HepG2 (cell line): ENCODE measurements around the gene RTBDN. TPM values are rescaled to one million over a fixed set of nuclear protein-coding genes. Genes with fewer than 3 reads are reported as not detected.

ENCODE experiments used
- BRCA1 ChIP-seq: sonication (generic); formaldehyde crosslinking; IDR thresholded peaks from 2 replicates; pipeline ENCODE4 v1.4.0; 2020; ENCODE audit warnings: missing genetic modification reagents
- ELF4 ChIP-seq: sonication (generic); formaldehyde crosslinking; IDR thresholded peaks from 2 replicates; pipeline ENCODE4 v1.5.0; 2020; ENCODE audit warnings: missing genetic modification reagents, mild to moderate bottlenecking, moderate library complexity, borderline replicate concordance
- FOXJ3 ChIP-seq: sonication (generic); formaldehyde crosslinking; IDR thresholded peaks from 2 replicates; pipeline ENCODE4 v1.4.0; 2020; ENCODE audit warnings: missing genetic modification reagents, mild to moderate bottlenecking, borderline replicate concordance
- HOXD1 ChIP-seq: sonication (generic); formaldehyde crosslinking; IDR thresholded peaks from 2 replicates; pipeline ENCODE4 v1.5.0; 2020; ENCODE audit warnings: missing genetic modification reagents
- KDM2A ChIP-seq: sonication (generic); formaldehyde crosslinking; IDR thresholded peaks from 2 replicates; pipeline ENCODE4 v1.4.0; 2020; ENCODE audit warnings: low read depth, missing genetic modification reagents, borderline replicate concordance
- KLF16 ChIP-seq, 2 experiments: sonication (generic) in 1 of 2; formaldehyde crosslinking in 1 of 2; IDR thresholded peaks; 2 replicates each; pipeline versions ENCODE4 v1.6.1 to v1.8.0; 2016 to 2023; ENCODE audit warnings: missing genetic modification reagents in 2 of 2, missing compliant biosample characterization in 1 of 2
- NFKBIZ ChIP-seq: IDR thresholded peaks from 2 replicates; pipeline ENCODE4 v1.6.1; 2018; ENCODE audit warnings: missing genetic modification reagents, missing compliant biosample characterization
- RNF2 ChIP-seq: fragments of 450-650 bp; conservative IDR thresholded peaks from 2 replicates; pipeline ENCODE4 v1.6.1; 2016; ENCODE audit warnings: low read depth
- TOPORS ChIP-seq: sonication (generic); formaldehyde crosslinking; IDR thresholded peaks from 2 replicates; pipeline ENCODE4 v1.8.0; 2023; ENCODE audit warnings: mild to moderate bottlenecking, missing genetic modification reagents
- ZMAT3 ChIP-seq: sonication (generic); formaldehyde crosslinking; conservative IDR thresholded peaks from 2 replicates; pipeline ENCODE4 v1.7.0; 2021; ENCODE audit warnings: missing genetic modification reagents
- ZNF24 ChIP-seq: fragments of 450-650 bp; IDR thresholded peaks from 2 replicates; pipeline ENCODE4 v1.6.1; 2017; ENCODE audit warnings: antibody characterized with exemption, mild to moderate bottlenecking
- ZNF260 ChIP-seq: sonication (generic); formaldehyde crosslinking; IDR thresholded peaks from 2 replicates; pipeline ENCODE4 v1.4.0; 2020; ENCODE audit warnings: missing genetic modification reagents, low read depth, mild to moderate bottlenecking, borderline replicate concordance
- ZNF501 ChIP-seq: sonication (generic); formaldehyde crosslinking; IDR thresholded peaks from 2 replicates; pipeline ENCODE4 v1.5.1; 2020; ENCODE audit warnings: mild to moderate bottlenecking, moderate library complexity, missing genetic modification reagents
- ZNF605 ChIP-seq: sonication (generic); formaldehyde crosslinking; IDR thresholded peaks from 2 replicates; pipeline ENCODE4 v1.8.0; 2022; ENCODE audit warnings: mild to moderate bottlenecking, missing genetic modification reagents
- ZNF891 ChIP-seq: sonication (generic); formaldehyde crosslinking; IDR thresholded peaks from 2 replicates; pipeline ENCODE4 v1.5.0; 2020; ENCODE audit warnings: mild to moderate bottlenecking, missing genetic modification reagents
- polyA plus RNA-seq, 8 experiments: library from polyadenylated mRNA; depleted of rRNA in 3 of 8; stranded (reverse) in 7 of 8; unstranded in 1 of 8; fragments of >200 nt; fragmentation: Illumina TruSeq in 4 of 8; extraction: Trizol in 4 of 8; gene quantifications; 2 replicates each; pipeline versions ENCODE4 v1.2.1 to v1.2.3, GENCODE V29; 2011 to 2016; ENCODE audit warnings: low read depth in 4 of 8, missing spikeins in 1 of 8, mixed read lengths in 1 of 8; ENCODE audit not compliant: insufficient read depth in 1 of 8
- total RNA-seq, 5 experiments: library from RNA; depleted of rRNA; stranded (reverse); fragments of >200 nt; fragmentation: Illumina TruSeq; extraction: Trizol; gene quantifications; 2 replicates each; pipeline ENCODE4 v1.2.3, GENCODE V29; 2016; ENCODE audit warnings: low read depth in 1 of 5
- TF ChIP-seq, protein P1 (sequence below): sonication (generic); formaldehyde crosslinking; IDR thresholded peaks from 2 replicates; pipeline ENCODE4 v1.4.0; 2020; ENCODE audit warnings: mild to moderate bottlenecking, missing genetic modification reagents
- TF ChIP-seq, protein P2 (sequence below): sonication (generic); formaldehyde crosslinking; IDR thresholded peaks from 2 replicates; pipeline ENCODE4 v1.8.0; 2022; ENCODE audit warnings: missing genetic modification reagents, low read depth, mild to moderate bottlenecking, borderline replicate concordance
- TF ChIP-seq, protein P3 (sequence below): sonication (generic); formaldehyde crosslinking; conservative IDR thresholded peaks from 2 replicates; pipeline ENCODE4 v1.4.0; 2020; ENCODE audit warnings: missing genetic modification reagents
- TF ChIP-seq, protein P4 (sequence below): sonication (generic); formaldehyde crosslinking; IDR thresholded peaks from 2 replicates; pipeline ENCODE4 v1.5.0; 2020; ENCODE audit warnings: mild to moderate bottlenecking, missing genetic modification reagents, borderline replicate concordance
- TF ChIP-seq, protein P5 (sequence below): sonication (generic); formaldehyde crosslinking; IDR thresholded peaks from 2 replicates; pipeline ENCODE4 v1.4.0; 2020; ENCODE audit warnings: mild to moderate bottlenecking, missing genetic modification reagents

The RTBDN gene
- total and polyA plus RNA-seq, 2 of the 13 experiments (the other 11 are each of a cell fraction or from before 2014, with no cell fraction given), result 0.27 to 0.48 TPM

DNA sequence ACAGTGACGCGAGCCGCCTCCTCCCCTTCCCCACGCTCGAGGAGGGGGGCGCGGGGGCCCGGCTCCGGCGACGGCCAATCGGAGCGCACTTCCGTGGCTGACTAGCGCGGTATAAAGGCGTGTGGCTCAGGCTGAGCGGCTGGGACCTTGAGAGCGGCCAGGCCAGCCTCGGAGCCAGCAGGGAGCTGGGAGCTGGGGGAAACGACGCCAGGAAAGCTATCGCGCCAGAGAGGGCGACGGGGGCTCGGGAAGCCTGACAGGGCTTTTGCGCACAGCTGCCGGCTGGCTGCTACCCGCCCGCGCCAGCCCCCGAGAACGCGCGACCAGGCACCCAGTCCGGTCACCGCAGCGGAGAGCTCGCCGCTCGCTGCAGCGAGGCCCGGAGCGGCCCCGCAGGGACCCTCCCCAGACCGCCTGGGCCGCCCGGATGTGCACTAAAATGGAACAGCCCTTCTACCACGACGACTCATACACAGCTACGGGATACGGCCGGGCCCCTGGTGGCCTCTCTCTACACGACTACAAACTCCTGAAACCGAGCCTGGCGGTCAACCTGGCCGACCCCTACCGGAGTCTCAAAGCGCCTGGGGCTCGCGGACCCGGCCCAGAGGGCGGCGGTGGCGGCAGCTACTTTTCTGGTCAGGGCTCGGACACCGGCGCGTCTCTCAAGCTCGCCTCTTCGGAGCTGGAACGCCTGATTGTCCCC, 42.9 kb downstream of the RTBDN start, which contains the start of gene JUNB (continued):
- TF ChIP-seq FOXJ3 (CRISPR knock-in tag) (0 out of 2 replicates have a peak, but pooled peaks have one; percentile 49), KDM2A (peak; percentile 87), ZNF24 (no peak), ZNF891 (peak; percentile 88; the same call in 1 of the 2 replicates), ZNF501 (peak; percentile 87), HOXD1 (CRISPR knock-in tag) (peak; percentile 74; the same call in 1 of the 2 replicates), RNF2 (no peak; the same call in 1 of the 2 replicates), ZMAT3 (CRISPR knock-in tag) (peak; percentile 89), ZNF260 (CRISPR knock-in tag) (no peak), ZNF605 (CRISPR knock-in tag) (peak; percentile 58), NFKBIZ (CRISPR knock-in tag) (0 out of 2 replicates have a peak, but pooled peaks have one; percentile 81), KLF16 (CRISPR knock-in tag; IDR thresholded peaks at IDR 0.05) (peak in 1 of 2 experiments; percentile 97; a peak in 1 of 4 replicates), BRCA1 (CRISPR knock-in tag) (no peak; the same call in 1 of the 2 replicates), TOPORS (0 out of 2 replicates have a peak, but pooled peaks have one; percentile 71), ELF4 (peak; percentile 95)
- TF ChIP-seq, protein P1, sequence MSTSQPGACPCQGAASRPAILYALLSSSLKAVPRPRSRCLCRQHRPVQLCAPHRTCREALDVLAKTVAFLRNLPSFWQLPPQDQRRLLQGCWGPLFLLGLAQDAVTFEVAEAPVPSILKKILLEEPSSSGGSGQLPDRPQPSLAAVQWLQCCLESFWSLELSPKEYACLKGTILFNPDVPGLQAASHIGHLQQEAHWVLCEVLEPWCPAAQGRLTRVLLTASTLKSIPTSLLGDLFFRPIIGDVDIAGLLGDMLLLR, result 0 out of 2 replicates have a peak, but pooled peaks have one; percentile 45
- TF ChIP-seq, protein P2, sequence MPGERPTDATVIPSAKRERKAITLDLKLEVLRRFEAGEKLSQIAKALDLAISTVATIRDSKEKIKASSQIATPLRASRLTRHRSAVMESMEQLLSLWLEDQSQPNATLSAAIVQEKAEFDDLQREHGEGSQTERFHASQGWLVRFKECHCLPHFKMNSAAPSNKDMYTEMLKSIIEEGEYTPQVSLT (CRISPR knock-in tag), result no peak
- TF ChIP-seq, protein P3, sequence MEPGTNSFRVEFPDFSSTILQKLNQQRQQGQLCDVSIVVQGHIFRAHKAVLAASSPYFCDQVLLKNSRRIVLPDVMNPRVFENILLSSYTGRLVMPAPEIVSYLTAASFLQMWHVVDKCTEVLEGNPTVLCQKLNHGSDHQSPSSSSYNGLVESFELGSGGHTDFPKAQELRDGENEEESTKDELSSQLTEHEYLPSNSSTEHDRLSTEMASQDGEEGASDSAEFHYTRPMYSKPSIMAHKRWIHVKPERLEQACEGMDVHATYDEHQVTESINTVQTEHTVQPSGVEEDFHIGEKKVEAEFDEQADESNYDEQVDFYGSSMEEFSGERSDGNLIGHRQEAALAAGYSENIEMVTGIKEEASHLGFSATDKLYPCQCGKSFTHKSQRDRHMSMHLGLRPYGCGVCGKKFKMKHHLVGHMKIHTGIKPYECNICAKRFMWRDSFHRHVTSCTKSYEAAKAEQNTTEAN (CRISPR knock-in tag), result no peak
- TF ChIP-seq, protein P4, sequence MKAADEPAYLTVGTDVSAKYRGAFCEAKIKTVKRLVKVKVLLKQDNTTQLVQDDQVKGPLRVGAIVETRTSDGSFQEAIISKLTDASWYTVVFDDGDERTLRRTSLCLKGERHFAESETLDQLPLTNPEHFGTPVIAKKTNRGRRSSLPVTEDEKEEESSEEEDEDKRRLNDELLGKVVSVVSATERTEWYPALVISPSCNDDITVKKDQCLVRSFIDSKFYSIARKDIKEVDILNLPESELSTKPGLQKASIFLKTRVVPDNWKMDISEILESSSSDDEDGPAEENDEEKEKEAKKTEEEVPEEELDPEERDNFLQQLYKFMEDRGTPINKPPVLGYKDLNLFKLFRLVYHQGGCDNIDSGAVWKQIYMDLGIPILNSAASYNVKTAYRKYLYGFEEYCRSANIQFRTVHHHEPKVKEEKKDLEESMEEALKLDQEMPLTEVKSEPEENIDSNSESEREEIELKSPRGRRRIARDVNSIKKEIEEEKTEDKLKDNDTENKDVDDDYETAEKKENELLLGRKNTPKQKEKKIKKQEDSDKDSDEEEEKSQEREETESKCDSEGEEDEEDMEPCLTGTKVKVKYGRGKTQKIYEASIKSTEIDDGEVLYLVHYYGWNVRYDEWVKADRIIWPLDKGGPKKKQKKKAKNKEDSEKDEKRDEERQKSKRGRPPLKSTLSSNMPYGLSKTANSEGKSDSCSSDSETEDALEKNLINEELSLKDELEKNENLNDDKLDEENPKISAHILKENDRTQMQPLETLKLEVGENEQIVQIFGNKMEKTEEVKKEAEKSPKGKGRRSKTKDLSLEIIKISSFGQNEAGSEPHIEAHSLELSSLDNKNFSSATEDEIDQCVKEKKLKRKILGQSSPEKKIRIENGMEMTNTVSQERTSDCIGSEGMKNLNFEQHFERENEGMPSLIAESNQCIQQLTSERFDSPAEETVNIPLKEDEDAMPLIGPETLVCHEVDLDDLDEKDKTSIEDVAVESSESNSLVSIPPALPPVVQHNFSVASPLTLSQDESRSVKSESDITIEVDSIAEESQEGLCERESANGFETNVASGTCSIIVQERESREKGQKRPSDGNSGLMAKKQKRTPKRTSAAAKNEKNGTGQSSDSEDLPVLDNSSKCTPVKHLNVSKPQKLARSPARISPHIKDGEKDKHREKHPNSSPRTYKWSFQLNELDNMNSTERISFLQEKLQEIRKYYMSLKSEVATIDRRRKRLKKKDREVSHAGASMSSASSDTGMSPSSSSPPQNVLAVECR (CRISPR knock-in tag), result peak; percentile 93; the same call in 1 of the 2 replicates
- TF ChIP-seq, protein P5, sequence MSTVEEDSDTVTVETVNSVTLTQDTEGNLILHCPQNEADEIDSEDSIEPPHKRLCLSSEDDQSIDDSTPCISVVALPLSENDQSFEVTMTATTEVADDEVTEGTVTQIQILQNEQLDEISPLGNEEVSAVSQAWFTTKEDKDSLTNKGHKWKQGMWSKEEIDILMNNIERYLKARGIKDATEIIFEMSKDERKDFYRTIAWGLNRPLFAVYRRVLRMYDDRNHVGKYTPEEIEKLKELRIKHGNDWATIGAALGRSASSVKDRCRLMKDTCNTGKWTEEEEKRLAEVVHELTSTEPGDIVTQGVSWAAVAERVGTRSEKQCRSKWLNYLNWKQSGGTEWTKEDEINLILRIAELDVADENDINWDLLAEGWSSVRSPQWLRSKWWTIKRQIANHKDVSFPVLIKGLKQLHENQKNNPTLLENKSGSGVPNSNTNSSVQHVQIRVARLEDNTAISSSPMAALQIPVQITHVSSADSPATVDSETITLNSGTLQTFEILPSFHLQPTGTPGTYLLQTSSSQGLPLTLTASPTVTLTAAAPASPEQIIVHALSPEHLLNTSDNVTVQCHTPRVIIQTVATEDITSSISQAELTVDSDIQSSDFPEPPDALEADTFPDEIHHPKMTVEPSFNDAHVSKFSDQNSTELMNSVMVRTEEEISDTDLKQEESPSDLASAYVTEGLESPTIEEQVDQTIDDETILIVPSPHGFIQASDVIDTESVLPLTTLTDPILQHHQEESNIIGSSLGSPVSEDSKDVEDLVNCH (CRISPR knock-in tag), result no peak
